Measurements from ENCODE around the gene SPAG7.

SPAG7 gene

DNA sequence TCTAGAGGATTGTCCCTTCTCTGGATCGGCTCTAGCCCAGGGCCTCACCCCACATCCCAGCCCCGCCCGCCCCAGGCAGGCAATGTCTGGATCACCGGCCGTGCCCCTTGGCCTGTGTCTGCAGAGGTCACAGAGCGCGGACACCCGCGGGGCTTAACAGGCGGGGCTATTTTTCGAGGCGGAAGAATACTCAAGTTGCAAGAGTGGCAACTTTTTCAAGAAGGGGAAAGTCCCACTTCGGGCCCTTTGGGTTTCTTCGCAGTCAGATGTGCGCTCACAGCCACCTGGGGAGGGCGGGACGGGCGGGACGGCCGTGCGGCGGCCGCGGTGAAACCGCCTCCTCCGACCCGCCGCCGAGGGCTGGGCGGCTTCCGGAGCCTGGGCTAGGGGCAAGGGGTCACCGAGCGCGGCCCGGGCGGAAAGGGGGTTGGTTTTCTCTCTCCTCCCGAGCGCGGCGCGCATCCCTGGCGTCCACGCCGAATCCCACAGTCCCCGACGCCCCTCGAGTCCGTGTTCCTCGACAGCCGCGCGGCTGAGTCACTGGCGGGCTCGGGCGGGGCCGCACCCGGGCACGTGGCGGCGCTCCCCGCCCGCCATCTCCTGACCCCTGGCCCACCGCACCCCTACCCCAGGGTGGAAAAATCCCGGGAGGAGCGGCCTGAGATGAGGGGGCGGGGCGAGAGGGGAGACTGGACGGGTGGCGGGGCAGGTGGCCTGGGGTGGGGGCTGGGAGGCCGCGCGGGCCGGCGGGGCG, 18.1 kb downstream of the SPAG7 start:
- DNase-seq, result peak; percentile 81 to 83

DNA sequence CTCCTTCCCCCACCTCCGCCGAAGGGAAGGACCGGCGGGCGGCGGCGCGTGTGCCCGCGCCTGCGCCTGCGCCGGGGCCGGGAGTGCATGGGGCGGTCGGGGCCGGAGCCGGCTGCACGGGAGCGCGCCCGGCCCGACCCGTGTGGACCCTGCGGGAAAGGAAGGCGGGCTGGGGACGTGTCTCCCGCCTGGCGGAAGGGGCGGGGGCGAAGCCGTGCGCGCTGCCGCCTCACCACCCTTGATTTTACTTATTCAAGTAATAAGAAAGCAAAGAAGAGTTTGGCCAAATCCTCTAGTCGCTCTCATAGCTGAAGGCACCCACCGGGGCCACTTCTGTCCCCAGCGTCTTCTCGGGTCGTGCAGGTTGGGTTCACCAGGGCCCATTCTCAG, 18.7 kb downstream of the SPAG7 start:
- peak; percentile 74 to 81 for DNase-seq

DNA sequence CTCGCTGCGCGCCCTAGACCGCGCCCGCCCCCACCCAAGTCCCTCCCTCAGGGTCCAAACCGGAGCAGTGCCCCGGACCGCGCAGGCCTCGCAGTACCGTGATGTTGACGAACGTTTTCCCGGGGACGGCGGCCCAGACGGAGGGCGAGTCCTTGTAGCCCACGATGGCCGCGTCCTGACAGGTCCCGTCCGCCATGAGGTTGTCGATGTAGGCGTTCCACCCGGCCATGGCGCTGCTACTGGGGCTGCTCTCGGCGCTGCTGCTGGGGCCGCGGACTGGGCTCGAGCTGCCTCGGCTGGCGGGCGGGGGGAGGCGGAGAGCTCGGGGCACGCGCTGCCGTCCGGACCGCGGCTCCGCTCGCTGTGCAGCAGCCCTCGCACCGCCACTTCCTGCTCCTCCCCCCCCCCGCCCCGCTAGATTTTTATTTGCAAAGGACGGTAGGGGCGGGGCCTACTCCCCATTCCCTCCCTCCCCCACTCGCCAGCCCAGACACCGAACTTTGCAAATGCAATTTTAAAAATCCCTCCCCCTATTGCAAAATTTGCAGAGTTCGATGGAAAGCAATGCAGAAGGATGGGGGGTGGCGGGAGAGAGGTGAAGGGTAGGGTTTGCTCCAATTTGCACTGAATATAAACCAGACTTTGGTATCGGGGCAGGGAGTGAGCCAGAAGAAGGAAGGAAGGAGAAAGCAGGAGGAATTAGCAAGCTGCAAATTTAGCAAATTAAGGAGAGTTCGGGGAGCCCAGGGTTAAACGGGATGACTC, 19.3 kb downstream of the SPAG7 start, which contains the start of gene PFN1:
PFN1 (minus strand) TSS at position 365 of the 765 bp plus-strand sequence; CDS start at position 229, 136 bp downstream.
- DNase-seq, result peak; percentile 92 to 93

DNA sequence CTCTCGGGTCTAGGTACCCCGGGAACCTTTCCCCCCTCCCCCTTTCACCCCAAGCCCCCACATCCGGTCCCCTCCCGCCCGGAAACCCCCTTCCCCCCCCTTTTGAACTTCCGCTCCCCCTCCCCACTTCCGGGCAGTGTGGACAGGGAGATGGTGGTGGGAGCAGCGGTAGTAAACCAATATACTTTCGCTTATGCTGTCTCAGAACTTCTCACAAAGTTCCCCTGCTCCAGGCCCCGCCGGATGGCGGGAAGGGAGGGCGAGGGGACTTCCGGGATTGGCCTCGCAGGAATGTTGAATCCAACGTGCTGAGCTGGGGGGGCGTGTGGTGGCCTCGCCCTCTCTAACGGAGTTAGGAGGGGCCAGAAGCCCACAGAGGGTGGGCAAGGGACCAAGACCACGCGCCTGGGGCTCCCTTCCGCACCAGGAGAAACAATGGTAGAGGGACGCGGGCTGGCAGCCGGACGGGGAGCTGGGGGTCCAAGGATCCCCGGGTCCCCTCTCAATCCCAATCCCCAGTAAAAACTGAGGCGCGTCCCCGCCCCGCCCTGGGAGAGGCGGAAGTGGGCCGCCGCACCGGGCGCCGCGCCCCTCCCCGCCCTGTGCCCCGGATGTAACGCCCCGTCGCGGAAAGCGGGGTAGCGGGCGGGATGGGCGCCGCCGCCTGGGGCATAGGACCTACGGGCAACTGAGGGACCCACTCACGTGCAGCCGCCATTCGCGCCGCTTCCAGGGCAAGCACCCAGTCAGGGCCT, 20.0 kb downstream of the SPAG7 start:
- DNase-seq, result peak; percentile 74 to 79

- no peak for DNase-seq
Observed at GRCh38 chr17:4947010-4947410, 20.6 kb downstream of the SPAG7 start.

DNA sequence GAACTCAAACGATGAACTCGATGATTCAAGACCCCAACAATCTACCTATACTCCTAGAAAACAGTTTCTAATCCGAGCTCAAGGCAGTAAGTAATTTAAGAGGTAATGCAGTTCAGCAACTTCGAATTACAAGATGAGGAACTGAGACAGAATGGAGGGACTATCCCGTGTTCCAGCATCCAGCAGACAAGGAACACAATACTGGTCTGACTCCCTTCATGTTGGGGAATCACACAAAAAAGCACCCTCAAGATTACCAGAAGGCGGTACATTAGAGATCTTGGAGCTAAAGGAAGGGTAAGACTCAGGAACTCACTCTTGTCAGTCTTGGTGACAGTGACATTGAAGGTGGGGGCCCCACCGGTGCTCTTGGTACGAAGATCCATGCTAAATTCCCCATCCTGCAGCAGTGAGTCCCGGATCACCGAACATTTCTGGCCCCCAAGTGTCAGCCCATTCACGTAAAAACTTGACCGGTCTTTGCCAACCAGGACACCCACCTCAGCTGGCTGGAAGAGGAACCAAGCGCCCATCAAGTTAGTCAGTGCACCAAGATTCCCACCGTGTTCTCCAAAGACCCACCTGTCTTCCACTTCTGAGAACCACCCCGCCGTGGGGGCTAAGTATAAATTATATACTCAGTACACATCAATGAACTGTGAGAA, 21.2 kb downstream of the SPAG7 start:
- DNase-seq, result peak in 1 of 2 experiments; percentile 24

GRCh38 chr17:4945944-4946280, 21.7 kb downstream of the SPAG7 start:
- peak in 1 of 2 experiments; percentile 24 for DNase-seq

GRCh38 chr17:4945176-4945943, 22.3 kb downstream of the SPAG7 start:
- DNase-seq, result peak; percentile 90 to 93

GRCh38 chr17:4944554-4945175, 23.0 kb downstream of the SPAG7 start:
- peak; percentile 51 to 59 for DNase-seq

GRCh38 chr17:4944163-4944553, 23.5 kb downstream of the SPAG7 start:
- DNase-seq, result peak; percentile 61 to 71

GRCh38 chr17:4942760-4943508, 24.7 kb downstream of the SPAG7 start:
- DNase-seq, result no peak

GRCh38 chr17:4941319-4941610, 26.4 kb downstream of the SPAG7 start:
- no peak for DNase-seq

DNA sequence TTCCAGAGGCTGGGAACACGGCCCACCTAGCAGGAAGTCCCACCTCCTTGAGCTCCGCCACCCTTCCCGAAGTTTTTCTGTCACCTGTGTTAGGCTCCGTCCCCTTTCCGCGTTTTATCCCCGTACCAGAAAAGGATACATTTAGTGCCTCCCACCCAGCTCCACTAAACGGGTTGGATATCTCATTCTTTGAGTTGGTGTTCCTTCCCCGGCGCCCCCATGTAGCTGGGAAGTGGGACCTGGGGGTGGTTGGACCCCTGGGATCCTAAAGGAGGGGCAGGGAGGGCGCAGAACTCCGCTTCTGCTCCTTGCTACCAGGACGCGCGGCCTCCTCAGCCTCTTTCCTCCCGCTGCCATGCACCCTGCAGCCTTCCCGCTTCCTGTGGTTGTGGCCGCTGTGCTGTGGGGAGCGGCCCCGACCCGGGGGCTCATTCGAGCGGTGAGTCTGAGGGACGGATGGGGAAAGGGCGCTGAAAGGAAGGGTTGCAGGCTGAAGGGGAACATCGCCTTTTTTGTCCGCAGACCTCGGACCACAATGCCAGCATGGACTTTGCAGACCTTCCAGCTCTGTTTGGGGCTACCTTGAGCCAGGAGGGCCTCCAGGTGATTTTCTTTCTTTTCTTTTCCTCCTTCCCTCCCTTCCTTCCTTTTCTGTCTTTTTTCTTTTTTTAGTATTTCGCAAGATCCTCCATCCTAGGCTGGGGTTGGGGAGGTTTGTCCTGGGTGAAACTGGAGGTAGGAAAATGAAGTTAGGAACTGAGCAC, 26.9 kb downstream of the SPAG7 start:
- DNase-seq, result peak; percentile 55 to 61

GRCh38 chr17:4939796-4940554, 27.6 kb downstream of the SPAG7 start, which contains the start of the genes RNF167 and SLC25A11:
TSS of gene RNF167 (plus strand) at chr17:4940268. CDS start at chr17:4940910, 642 bp downstream.
TSS of gene SLC25A11 (minus strand) at chr17:4940046. CDS start at chr17:4939910, 136 bp downstream.
- peak; percentile 93 to 96 for DNase-seq

DNA sequence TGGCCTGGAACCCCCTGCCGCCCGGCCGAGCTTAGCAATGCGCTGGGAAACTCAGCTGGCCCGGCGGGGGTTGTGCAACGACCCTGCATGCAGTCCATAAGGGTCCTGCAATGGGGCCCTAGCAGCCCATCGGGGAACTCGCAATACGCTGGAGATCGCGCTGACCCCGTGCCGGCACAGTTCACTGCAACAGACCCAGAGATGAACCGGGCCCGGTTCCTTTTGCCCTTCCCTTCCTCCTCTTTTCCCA, 28.1 kb downstream of the SPAG7 start:
- DNase-seq, result no peak

GRCh38 chr17:4938688-4939545, 28.7 kb downstream of the SPAG7 start:
- no peak for DNase-seq

GRCh38 chr17:4938069-4938491, 29.5 kb downstream of the SPAG7 start:
- DNase-seq, result no peak

GRCh38 chr17:4937553-4937952, 30.1 kb downstream of the SPAG7 start:
- no peak for DNase-seq

- no peak for DNase-seq
Observed at GRCh38 chr17:4936436-4936835, 31.2 kb downstream of the SPAG7 start.
